Anterior cingulate cortex (tissue), 58 donors: Measurements from ENCODE around the gene SLC25A38.

ENCODE experiments used
- DNase-seq, 58 donors: peaks; one replicate each; lab custom pipeline; 2025; lab: John Stamatoyannopoulos, UW

SLC25A38 gene

GRCh38 chr3:39428745-39429201 is 45.6 kb downstream of the SLC25A38 start:
- DNase-seq = peak in 1 of 58 donors; percentile 27

DNA sequence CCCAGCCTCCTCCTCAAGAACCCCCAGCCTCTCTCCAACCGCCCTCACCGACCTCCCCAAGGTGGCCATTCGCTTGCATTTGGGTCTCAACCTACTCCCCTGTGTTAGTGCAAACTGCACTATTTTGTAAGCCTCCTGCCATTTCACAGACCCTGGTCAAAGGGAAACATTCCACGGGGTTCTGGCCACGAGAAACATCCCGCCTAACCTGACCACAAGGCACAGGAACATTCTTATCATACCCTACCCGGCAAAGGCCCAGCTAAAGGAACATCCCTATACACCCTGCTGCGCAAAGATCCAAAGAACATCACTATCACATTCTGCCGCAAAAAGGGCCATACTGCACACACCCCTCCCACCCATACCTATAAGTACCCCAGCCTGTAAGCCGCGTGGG is 46.3 kb downstream of the SLC25A38 start:
- no peak for DNase-seq

DNA sequence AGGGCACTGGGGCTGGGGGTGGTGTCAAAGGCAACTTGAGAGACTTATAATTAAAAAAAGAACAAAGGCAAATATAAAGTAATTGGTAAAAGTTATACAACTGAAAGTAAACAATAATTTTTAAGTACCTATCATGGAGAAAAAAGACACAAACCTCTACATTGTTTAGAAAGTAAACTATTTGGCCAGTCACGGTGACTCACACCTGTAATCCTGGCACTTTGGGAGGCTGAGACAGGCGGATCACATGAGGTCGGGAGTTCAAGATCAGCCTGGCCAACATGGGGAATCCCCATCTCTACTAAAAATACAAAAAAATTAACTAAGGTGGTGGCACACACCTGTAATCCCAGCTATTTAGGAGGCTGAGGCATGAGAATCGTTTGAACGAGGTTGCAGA is 49.2 kb downstream of the SLC25A38 start:
- no peak for DNase-seq

DNA sequence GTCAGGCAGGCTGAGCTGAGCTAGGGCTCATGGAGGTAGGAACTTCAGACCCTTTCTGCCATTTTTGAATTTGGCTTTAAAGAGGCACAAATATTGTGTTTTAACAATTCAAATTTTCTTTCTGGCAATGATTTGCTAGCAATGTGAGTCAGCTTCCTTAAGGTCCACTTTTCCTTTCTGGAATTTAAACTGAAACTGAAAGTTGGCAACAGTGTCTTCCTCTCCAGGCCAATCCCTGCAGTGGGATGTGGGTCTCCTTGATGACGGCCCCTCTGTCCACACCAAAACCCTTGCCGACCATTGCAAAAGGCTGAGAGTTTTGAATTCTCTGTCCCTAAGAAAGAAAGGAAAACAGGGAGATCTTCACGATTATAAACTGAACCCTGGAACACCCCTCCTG is 50.5 kb downstream of the SLC25A38 start:
- DNase-seq = no peak

- no peak for DNase-seq
Measured at GRCh38 chr3:39434574-39434973, 51.4 kb downstream of the SLC25A38 start.

GRCh38 chr3:39435006-39435748 is 52.0 kb downstream of the SLC25A38 start:
- no peak for DNase-seq

- DNase-seq = no peak
Measured at GRCh38 chr3:39438880-39439279, 55.7 kb downstream of the SLC25A38 start.

- no peak for DNase-seq
Measured at GRCh38 chr3:39440316-39440715, 57.1 kb downstream of the SLC25A38 start.

GRCh38 chr3:39443530-39443929 is 60.4 kb downstream of the SLC25A38 start:
- DNase-seq = no peak

GRCh38 chr3:39445927-39446326 is 62.8 kb downstream of the SLC25A38 start:
- no peak for DNase-seq

GRCh38 chr3:39446444-39446843 is 63.3 kb downstream of the SLC25A38 start:
- DNase-seq = peak in 2 of 58 donors; percentile 3 to 50
